ENCODE results near the gene GIMAP7. TPM values are rescaled to one million over a fixed set of nuclear protein-coding genes. Genes with fewer than 3 reads are reported as not detected.

The GIMAP7 gene
- total RNA-seq, 1 donor from 2014 or later, result not detected

DNA sequence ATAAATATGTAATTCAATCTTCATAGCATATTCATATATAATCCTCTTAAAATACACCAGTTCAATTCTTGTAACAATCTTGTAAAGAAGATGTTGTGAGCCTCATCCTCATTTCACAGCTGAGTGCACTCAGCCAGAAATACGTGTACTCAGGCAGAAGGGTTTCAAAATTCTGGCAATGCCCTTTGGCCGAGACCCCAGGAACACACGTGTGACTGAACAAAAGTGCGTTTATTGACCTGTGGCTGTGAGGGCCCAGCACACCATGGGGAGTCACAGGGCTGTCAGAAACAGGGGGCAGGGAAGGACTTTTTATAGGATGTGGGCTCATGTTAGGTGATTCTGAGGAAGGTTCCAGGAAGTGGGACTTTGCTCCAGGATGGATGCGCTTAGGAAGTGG, 42.8 kb upstream of the GIMAP7 start:
- peaks cover 20% of the 10 kb centered on the region for H3K27me3 Mint-ChIP-seq
- no peak overlapping the region for H3K27ac Mint-ChIP-seq
- H3K4me1 Mint-ChIP-seq (ENCODE audit: low read depth), result no peaks in the 10 kb centered on the region

DNA sequence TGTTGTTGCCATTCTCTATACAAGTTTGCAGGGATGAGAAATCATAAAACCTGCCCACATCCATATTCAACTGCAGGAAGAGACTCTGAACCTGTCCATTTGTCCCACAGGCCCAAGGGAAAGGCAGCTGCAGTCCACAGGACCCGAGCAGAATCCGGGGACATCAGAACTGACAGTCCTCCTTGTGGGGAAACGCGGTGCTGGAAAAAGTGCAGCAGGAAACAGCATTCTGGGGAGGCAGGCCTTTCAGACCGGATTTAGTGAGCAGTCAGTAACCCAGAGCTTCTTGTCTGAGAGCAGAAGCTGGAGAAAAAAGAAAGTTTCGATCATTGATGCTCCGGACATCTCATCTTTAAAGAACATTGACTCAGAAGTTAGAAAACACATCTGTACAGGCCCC, 40.8 kb upstream of the GIMAP7 start:
- H3K36me3 Mint-ChIP-seq (ENCODE audit: insufficient read depth), result no peaks in the 10 kb centered on the region
- DNase-seq (ENCODE audit: low spot score, unreplicated experiment), result no peak
- no peaks in the 10 kb centered on the region for H3K4me1 Mint-ChIP-seq (ENCODE audit: low read depth)
- no peak overlapping the region for H3K27ac Mint-ChIP-seq
- H3K4me3 Mint-ChIP-seq (ENCODE audit: low read depth), result no peak overlapping the region
- peaks cover 9% of the 10 kb centered on the region for H3K27me3 Mint-ChIP-seq
- TF ChIP-seq, protein P1, sequence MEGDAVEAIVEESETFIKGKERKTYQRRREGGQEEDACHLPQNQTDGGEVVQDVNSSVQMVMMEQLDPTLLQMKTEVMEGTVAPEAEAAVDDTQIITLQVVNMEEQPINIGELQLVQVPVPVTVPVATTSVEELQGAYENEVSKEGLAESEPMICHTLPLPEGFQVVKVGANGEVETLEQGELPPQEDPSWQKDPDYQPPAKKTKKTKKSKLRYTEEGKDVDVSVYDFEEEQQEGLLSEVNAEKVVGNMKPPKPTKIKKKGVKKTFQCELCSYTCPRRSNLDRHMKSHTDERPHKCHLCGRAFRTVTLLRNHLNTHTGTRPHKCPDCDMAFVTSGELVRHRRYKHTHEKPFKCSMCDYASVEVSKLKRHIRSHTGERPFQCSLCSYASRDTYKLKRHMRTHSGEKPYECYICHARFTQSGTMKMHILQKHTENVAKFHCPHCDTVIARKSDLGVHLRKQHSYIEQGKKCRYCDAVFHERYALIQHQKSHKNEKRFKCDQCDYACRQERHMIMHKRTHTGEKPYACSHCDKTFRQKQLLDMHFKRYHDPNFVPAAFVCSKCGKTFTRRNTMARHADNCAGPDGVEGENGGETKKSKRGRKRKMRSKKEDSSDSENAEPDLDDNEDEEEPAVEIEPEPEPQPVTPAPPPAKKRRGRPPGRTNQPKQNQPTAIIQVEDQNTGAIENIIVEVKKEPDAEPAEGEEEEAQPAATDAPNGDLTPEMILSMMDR (IDR thresholded peaks at IDR 0.05; ENCODE audit: unreplicated experiment), result no peak
- H3K9me3 Mint-ChIP-seq (ENCODE audit: low read depth), result no peaks in the 10 kb centered on the region

More for the DNA sequence above, 42.8 kb upstream of the GIMAP7 start:
- no peak for DNase-seq (ENCODE audit: low spot score, unreplicated experiment)
- no peak overlapping the region for H3K4me3 Mint-ChIP-seq (ENCODE audit: low read depth)
- TF ChIP-seq, protein P1 (IDR thresholded peaks at IDR 0.05; ENCODE audit: unreplicated experiment), result no peak
- no peaks in the 10 kb centered on the region for H3K36me3 Mint-ChIP-seq (ENCODE audit: insufficient read depth)
- no peaks in the 10 kb centered on the region for H3K9me3 Mint-ChIP-seq (ENCODE audit: low read depth)

GRCh38 chr7:150476285-150476684, 38.4 kb upstream of the GIMAP7 start:
- no peaks in the 10 kb centered on the region for H3K36me3 Mint-ChIP-seq (ENCODE audit: insufficient read depth)
- H3K27ac Mint-ChIP-seq, result no peak overlapping the region
- no peak for DNase-seq (ENCODE audit: low spot score, unreplicated experiment)
- TF ChIP-seq, protein P1 (IDR thresholded peaks at IDR 0.05; ENCODE audit: unreplicated experiment), result no peak
- peaks cover 7% of the 10 kb centered on the region for H3K27me3 Mint-ChIP-seq
- H3K4me1 Mint-ChIP-seq (ENCODE audit: low read depth), result no peaks in the 10 kb centered on the region
- H3K9me3 Mint-ChIP-seq (ENCODE audit: low read depth), result no peaks in the 10 kb centered on the region
- no peak overlapping the region for H3K4me3 Mint-ChIP-seq (ENCODE audit: low read depth)

- Mint-ChIP-seq H3K27ac (no peak overlapping the region), H3K36me3 (ENCODE audit: insufficient read depth) (no peaks in the 10 kb centered on the region), H3K9me3 (ENCODE audit: low read depth) (no peaks in the 10 kb centered on the region), H3K4me3 (ENCODE audit: low read depth) (no peak overlapping the region), H3K27me3 (peaks cover 7% of the 10 kb centered on the region), H3K4me1 (ENCODE audit: low read depth) (no peaks in the 10 kb centered on the region)
- TF ChIP-seq, protein P1 (IDR thresholded peaks at IDR 0.05; ENCODE audit: unreplicated experiment), result no peak
- DNase-seq (ENCODE audit: low spot score, unreplicated experiment), result no peak
These were observed 37.6 kb upstream of the GIMAP7 start for GRCh38 chr7:150476819-150477631.

DNA sequence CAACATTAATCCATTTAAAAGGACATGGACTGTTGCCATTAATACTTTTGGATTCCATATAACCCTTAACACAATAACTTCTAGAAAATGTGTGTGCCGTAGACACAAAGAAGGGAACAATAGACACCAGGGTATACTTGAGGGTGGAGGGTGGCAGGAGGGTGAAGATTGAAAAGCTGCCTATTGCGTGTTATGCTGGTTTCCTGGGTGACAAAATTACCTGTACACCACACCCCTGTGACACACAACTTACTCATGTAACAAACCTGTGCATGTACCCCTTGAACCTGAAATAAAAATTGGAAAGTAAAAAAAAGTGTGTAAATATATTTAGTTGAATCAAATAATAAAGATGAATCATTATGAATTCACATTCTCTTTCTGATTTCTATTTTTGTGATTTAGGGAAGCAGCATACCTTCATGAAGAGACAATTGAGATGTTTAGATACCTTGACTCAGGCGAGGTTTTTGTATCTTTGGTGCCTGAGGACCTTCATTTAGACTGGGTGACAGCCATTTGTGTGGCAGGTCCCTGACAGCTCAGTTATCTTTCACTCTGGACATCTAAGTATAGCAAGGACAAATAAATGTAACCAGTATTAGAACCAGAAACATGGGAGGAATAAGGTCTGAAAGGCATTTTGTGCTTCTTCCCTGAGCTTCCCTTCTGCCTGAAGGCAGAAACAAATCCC, 35.5 kb upstream of the GIMAP7 start:
- H3K4me3 Mint-ChIP-seq (ENCODE audit: low read depth), result no peak overlapping the region
- H3K27me3 Mint-ChIP-seq, result peaks cover 7% of the 10 kb centered on the region
- no peaks in the 10 kb centered on the region for H3K4me1 Mint-ChIP-seq (ENCODE audit: low read depth)
- no peaks in the 10 kb centered on the region for H3K9me3 Mint-ChIP-seq (ENCODE audit: low read depth)
- H3K27ac Mint-ChIP-seq, result no peak overlapping the region
- no peak for DNase-seq (ENCODE audit: low spot score, unreplicated experiment)
- H3K36me3 Mint-ChIP-seq (ENCODE audit: insufficient read depth), result no peaks in the 10 kb centered on the region
- TF ChIP-seq, protein P1 (IDR thresholded peaks at IDR 0.05; ENCODE audit: unreplicated experiment), result no peak
